Suprapubic skin (tissue), 3 donors: ENCODE data around the gene XPO6.

Experiments used
- CTCF ChIP-seq, 2 donors: fragments of 200-600 bp in 1 of 2; fragments of 450-650 bp in 1 of 2; sonication (generic) in 1 of 2; IDR thresholded peaks; one replicate each; pipeline ENCODE4 v1.5.1; 2016 to 2019; ENCODE audit warnings: antibody characterized with exemption in 2 of 2, mild to moderate bottlenecking in 1 of 2, moderate library complexity in 1 of 2
- POLR2A ChIP-seq, 2 donors: fragments of 450-650 bp; IDR thresholded peaks; one replicate each; pipeline ENCODE4 v1.6.1; 2017; ENCODE audit warnings: antibody characterized with exemption in 2 of 2, mild to moderate bottlenecking in 2 of 2, moderate library complexity in 2 of 2

- TF ChIP-seq CTCF (IDR thresholded peaks at IDR 0.05): no peak
- no peak for TF ChIP-seq POLR2A (IDR thresholded peaks at IDR 0.05)
Observed at GRCh38 chr16:28089205-28089991, 122.4 kb downstream of the XPO6 start.
